ENCODE results near the gene TIFAB.
"Not testable (repeated sequence)": the region's sequence is repeated elsewhere in the genome, so short reads cannot be mapped to it uniquely, and the experiment has no call there.

Gene TIFAB, protein sequence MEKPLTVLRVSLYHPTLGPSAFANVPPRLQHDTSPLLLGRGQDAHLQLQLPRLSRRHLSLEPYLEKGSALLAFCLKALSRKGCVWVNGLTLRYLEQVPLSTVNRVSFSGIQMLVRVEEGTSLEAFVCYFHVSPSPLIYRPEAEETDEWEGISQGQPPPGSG

DNA sequence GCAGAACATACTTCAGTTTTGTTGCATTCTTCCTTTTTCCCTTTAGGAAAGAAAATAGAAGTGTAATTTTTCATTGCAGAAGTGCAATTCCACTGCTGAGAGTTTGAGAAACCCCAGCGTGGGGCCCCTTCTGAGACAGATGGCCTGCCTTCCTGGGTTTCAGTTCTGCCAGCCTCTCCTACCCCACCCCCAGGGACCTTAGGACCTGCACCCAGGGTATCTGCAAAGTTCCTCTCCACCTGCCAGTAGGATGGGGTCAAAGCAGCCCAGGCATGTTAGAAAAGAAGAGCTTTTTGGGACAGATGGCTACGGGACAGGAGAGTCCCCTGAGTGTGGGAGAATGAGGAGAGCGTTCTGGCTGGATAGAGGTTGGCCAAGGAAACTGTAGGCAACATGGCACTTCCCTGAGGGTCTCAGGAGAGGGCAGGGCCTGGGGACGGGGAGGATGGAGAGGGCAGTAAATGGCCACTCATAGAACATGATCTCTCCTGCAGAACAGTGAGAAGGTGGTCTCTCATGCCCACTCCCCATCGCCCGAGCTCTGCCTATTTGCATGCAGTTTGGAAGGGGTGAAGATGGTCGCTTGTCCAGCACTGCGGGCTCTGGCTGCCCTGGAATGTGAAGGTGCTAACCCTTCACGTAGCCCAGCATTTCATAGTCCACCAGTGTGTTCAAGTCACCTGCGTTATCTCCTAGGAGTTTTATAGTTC is at the start of gene TIFAB:
TIFAB (minus strand) TSS at position 31 of the 710 bp plus-strand sequence. CDS start 2,412 bp downstream, outside the sequence.
- no peak within 1 kb of the TSS for H3K4me3 Mint-ChIP-seq
- peaks cover 57% of the 10 kb centered on the region for H3K27me3 Mint-ChIP-seq
- no peaks in the 10 kb centered on the region for H3K9me3 Mint-ChIP-seq
- CTCF ChIA-PET = no interaction called here
- H3K27ac Mint-ChIP-seq = no peak within 1 kb of the TSS
- H3K36me3 Mint-ChIP-seq = no peaks in the 10 kb centered on the region
- peak; percentile 10 for DNase-seq
- no peaks in the 10 kb centered on the region for H3K4me1 Mint-ChIP-seq

DNA sequence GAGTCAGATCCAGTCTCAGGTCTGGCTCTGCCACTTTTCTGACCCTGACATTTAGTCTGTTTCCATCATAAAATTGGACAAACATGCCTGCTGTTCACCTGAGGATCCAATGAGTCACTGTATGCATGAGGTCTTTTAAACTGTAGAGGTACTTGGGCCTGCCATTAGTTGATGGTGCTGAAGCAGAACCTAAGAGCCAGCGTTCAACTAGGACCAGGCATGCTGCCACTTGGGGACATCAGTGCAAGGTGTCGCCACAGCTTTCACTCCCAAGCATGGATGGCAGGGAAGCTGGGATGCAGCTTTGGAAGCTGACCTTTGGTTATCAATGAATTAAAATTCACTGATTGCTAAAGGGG is 46.5 kb upstream of the TIFAB start:
- Mint-ChIP-seq H3K4me3 (no peak overlapping the region), H3K27ac (no peak overlapping the region), H3K36me3 (no peaks in the 10 kb centered on the region), H3K9me3 (no peaks in the 10 kb centered on the region), H3K27me3 (peaks cover 55% of the 10 kb centered on the region), H3K4me1 (no peaks in the 10 kb centered on the region)
- DNase-seq = no peak
- CTCF ChIA-PET = interaction anchor here (1.3 kb wide), 1 partner anchor 11 kb away, joined by 3 read pairs; no protein-coding TSS in a partner anchor

DNA sequence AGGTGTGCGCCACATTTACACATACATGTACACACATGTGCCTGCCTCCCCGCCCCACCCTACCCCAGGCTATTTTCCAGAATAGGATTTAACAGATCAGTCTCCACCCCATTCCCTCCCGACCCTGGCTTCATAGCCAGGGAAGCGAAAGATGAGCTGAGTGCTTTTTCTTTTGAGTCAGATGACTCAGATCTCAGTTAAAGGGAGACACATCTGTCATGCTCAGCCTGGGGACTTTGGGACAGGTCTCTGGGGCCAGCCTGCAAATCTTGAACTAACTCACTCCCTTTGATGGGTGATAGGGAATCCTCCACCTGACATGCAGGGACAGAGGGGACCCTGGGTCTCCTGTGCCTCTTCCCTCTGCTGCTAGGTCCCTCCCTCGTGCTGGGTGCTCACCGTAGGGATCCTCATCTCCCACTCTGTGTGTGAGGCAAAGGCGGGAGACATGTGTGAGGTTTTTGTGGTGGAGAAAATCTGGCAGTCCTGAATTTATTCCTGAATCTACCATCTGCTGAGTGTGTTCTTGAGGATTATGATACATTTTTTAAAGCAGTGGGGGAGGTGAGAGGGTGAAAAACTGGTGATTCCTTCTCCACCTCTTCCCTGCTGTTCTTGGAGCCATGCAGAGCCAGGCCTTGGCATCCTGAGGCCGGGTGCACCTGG is 46.0 kb upstream of the TIFAB start:
- DNase-seq = no peak
- Mint-ChIP-seq H3K27me3 (peaks cover 56% of the 10 kb centered on the region), H3K4me3 (no peak overlapping the region), H3K36me3 (no peaks in the 10 kb centered on the region), H3K27ac (no peak overlapping the region), H3K9me3 (no peaks in the 10 kb centered on the region), H3K4me1 (no peaks in the 10 kb centered on the region)
- CTCF ChIA-PET = no interaction called here

DNA sequence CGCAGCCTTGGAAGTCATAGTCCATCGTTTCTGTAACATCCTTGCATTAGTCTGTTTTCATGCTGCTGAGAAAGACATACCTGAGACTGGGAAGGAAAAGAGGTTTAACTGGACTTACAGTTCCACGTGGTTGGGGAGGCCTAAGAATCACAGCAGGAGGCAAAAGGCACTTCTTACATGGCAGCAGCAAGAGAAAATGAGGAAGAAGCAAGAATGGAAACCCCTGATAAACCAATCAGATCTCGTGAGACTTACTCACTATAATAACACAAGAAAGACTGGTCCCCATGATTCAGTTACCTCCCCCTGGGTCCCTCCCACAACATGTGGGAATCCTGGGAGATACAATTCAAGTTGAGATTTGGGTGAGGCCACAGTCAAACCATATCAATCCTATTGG is 43.4 kb upstream of the TIFAB start:
- not testable (repeated sequence) for H3K9me3 Mint-ChIP-seq, H3K36me3 Mint-ChIP-seq, H3K27ac Mint-ChIP-seq, H3K4me1 Mint-ChIP-seq, DNase-seq, H3K4me3 Mint-ChIP-seq
- CTCF ChIA-PET = interaction anchor here (1.1 kb wide), 1 partner anchor 38 kb away, joined by 3 read pairs; no protein-coding TSS in a partner anchor
- H3K27me3 Mint-ChIP-seq = peaks cover 75% of the 10 kb centered on the region

GRCh38 chr5:135494196-135494595 is 42.0 kb upstream of the TIFAB start:
- DNase-seq = no peak
- H3K4me3 Mint-ChIP-seq = no peak overlapping the region
- H3K36me3 Mint-ChIP-seq = peaks cover 2% of the 10 kb centered on the region
- H3K27me3 Mint-ChIP-seq = peaks cover 89% of the 10 kb centered on the region
- CTCF ChIA-PET = interaction anchor here (1.1 kb wide), 1 partner anchor 37 kb away, joined by 3 read pairs; no protein-coding TSS in a partner anchor
- H3K9me3 Mint-ChIP-seq = no peaks in the 10 kb centered on the region
- H3K4me1 Mint-ChIP-seq = peaks cover 5% of the 10 kb centered on the region
- no peak overlapping the region for H3K27ac Mint-ChIP-seq

DNA sequence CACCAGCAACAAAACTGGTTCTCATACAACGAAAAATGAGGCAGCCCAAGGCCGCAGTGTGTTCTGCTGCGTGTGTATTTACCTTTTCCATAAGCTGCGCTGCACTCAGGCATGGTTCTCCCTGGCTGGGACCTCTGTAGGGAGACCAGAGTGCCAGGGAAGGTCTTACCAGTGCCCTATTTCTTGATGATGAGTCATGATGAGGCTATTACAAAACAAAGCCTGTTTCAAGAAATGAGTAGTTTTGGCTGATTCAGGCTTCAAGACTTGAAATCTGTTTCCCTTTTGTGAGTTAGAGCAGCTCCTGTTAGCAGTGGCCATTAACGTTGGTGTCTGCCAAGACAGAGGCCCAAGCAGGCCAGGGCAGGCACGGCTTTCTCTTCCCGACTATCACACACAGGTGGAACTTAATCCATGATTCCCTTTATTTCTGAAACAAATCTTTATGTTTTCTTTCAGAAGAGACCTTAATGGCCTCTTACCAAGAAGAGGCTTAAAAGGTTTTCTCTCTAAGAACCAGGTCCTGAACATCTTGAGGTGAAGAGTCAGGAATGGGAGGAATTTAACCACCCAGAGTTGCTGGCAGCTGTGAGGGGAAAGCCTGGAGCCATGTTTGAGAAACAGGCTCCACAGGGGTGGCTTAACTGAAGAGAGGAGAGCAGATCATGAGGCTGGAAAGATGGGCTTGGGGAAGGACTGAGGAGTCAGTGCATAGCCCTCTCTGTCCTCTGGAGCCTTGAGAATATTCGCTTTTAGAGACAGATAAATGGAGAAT is 41.4 kb upstream of the TIFAB start:
- CTCF ChIA-PET = interaction anchor here (1.6 kb wide), 1 partner anchor 58 kb away, joined by 8 read pairs; no protein-coding TSS in a partner anchor
- H3K36me3 Mint-ChIP-seq = peaks cover 2% of the 10 kb centered on the region
- H3K4me3 Mint-ChIP-seq = no peak overlapping the region
- H3K27me3 Mint-ChIP-seq = peaks cover 89% of the 10 kb centered on the region
- no peaks in the 10 kb centered on the region for H3K9me3 Mint-ChIP-seq
- no peak overlapping the region for H3K27ac Mint-ChIP-seq
- peaks cover 5% of the 10 kb centered on the region for H3K4me1 Mint-ChIP-seq
- no peak for DNase-seq

DNA sequence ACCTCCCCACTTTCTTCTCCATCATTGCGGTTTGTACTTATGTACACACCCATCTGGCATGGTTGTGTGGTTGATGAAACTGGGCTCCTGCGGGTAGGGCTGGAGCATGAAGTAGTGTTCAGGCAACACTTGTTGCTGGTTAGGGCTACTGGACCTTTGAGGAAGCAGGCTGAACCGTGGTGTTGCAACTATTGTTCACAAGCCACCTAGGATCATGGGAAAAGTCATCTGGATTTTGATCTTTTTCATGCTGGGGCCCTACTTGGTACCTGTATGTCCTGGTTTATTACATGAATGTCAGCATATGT is 40.1 kb upstream of the TIFAB start:
- Mint-ChIP-seq H3K4me3 (no peak overlapping the region), H3K27me3 (peaks cover 92% of the 10 kb centered on the region), H3K36me3 (peaks cover 2% of the 10 kb centered on the region), H3K4me1 (peaks cover 5% of the 10 kb centered on the region), H3K27ac (no peak overlapping the region), H3K9me3 (no peaks in the 10 kb centered on the region)
- CTCF ChIA-PET = interaction anchor here (1.1 to 1.6 kb wide), 3 partner anchors 42 to 69 kb away, joined by 3 to 8 read pairs (median 3); no protein-coding TSS in a partner anchor
- no peak for DNase-seq

- no peak for DNase-seq
- Mint-ChIP-seq H3K9me3 (no peaks in the 10 kb centered on the region), H3K27me3 (peaks cover 92% of the 10 kb centered on the region), H3K4me3 (no peak overlapping the region), H3K27ac (no peak overlapping the region), H3K4me1 (peaks cover 5% of the 10 kb centered on the region), H3K36me3 (peaks cover 2% of the 10 kb centered on the region)
- CTCF ChIA-PET = interaction anchor here (1.1 to 1.6 kb wide), 3 partner anchors 43 to 69 kb away, joined by 3 to 8 read pairs (median 3); no protein-coding TSS in a partner anchor
Observed at GRCh38 chr5:135491552-135492318, 39.6 kb upstream of the TIFAB start.

GRCh38 chr5:135491038-135491551 is 38.9 kb upstream of the TIFAB start:
- Mint-ChIP-seq H3K36me3 (peaks cover 2% of the 10 kb centered on the region), H3K9me3 (no peaks in the 10 kb centered on the region), H3K27ac (no peak overlapping the region), H3K4me3 (no peak overlapping the region), H3K4me1 (peaks cover 5% of the 10 kb centered on the region), H3K27me3 (peaks cover 96% of the 10 kb centered on the region)
- DNase-seq = no peak
- CTCF ChIA-PET = interaction anchor here (1.1 to 1.5 kb wide), 2 partner anchors 29 to 33 kb away, joined by 4 to 5 read pairs; no protein-coding TSS in a partner anchor

DNA sequence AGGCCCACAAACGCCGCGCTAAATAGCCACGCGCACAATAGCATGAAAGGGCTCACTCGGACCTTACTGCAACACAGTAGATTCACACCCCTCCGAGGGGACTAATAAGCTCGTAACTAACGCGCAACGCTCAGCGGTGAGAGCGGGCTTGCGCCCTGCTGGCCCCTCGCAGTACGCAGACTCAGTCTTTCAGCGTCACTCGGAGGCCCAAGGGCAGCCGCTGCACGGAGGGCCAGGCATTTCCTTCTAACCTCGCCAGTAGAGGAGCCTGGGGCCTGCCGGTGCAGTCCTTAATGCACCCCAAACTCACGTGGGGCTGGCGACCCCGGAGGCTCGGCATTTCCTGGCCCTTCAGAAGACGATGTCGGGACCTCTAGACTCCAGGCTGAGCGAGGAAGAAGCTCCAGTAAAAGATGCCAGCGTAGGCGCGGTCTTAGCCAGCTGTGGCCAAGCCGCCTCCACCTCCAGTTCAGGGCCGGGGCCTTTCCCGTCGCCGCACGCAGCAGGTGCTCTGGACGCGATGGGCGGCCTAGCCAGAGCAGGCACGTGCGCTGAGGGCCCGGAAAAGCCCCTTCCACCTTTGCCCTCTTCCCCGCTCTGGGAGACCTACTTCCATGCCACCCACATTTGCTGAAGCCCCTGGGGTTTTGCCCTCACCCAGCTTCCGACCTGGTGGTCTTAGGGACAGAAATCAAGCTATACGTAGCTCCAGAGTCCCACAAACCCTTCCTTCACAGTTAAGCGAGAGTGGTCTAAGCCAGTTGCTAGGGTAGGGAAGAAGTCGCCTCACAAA is 38.3 kb upstream of the TIFAB start:
- no peak for DNase-seq
- Mint-ChIP-seq H3K27ac (no peak overlapping the region), H3K27me3 (peaks cover 100% of the 10 kb centered on the region), H3K9me3 (no peaks in the 10 kb centered on the region), H3K4me1 (peaks cover 5% of the 10 kb centered on the region), H3K4me3 (no peak overlapping the region), H3K36me3 (peaks cover 2% of the 10 kb centered on the region)
- CTCF ChIA-PET = interaction anchor here (1.1 to 1.5 kb wide), 2 partner anchors 28 to 33 kb away, joined by 4 to 5 read pairs; no protein-coding TSS in a partner anchor

DNA sequence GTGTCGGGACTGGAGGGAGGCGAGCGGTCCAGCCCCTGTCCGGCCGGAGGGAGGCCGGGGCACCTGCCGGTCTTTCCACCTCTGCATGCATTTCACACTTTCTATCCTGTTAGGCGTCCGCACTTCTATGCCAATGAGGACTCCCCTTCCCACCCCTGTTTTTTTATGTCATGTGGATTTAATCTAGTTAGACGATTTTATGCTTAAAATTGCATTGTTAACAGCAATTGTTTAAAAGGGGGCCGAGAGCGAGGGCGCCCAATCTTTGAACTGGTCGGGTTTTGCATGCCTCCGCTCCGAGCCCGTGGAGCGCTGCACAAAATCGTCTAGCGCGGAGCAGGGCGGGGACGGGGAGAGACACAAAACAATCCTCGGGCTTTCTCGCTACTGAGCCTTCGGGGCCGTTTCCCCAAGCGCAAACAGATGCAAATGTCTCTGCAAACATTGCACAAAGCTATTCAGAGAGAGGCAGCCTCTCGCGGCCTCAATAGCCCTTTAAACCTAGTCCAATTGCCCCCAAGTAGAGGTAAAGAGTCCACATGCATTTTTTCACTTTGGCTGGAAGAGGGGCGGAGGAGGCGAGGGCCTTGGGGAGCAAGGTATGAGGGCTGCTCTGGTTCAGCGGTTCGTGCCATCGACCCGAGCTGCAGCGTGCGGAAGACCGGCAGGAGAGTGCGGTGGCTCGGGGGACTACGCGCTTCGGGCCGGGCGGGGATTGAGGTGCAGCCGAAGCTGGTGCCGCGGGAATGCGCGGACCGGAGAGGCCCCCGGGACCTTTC is 37.5 kb upstream of the TIFAB start:
- H3K36me3 Mint-ChIP-seq = peaks cover 2% of the 10 kb centered on the region
- H3K4me1 Mint-ChIP-seq = peaks cover 5% of the 10 kb centered on the region
- DNase-seq = peak; percentile 18
- H3K4me3 Mint-ChIP-seq = no peak overlapping the region
- CTCF ChIA-PET = interaction anchor here (1.5 kb wide), 1 partner anchor 32 kb away, joined by 5 read pairs; no protein-coding TSS in a partner anchor
- peaks cover 97% of the 10 kb centered on the region for H3K27me3 Mint-ChIP-seq
- no peak overlapping the region for H3K27ac Mint-ChIP-seq
- H3K9me3 Mint-ChIP-seq = no peaks in the 10 kb centered on the region
